HepG2 (cell line): ENCODE measurements around the gene ZNF697. TPM values are rescaled to one million over a fixed set of nuclear protein-coding genes. Genes with fewer than 3 reads are reported as not detected.

Experiments used
- ATAC-seq: fragments of 200-7000 bp; cut with Tn5 transposase; 3 replicates; pipeline ENCODE4 v1.9.1; 2020; ENCODE audit warnings: mild to moderate bottlenecking, moderate library complexity
- BruUV-seq: library from RNA; stranded (reverse); fragments of 400-500 nt; replicated peaks from 2 replicates; lab custom pipeline; 2021; lab: Mats Ljungman, UMichigan
- CTCF ChIA-PET: fragments of 300-600 bp; formaldehyde crosslinking; extraction: SDS; loops from one replicate; lab custom pipeline; 2021; ENCODE audit warnings: low total read pairs, inconsistent platforms, low intra/inter-chr PET ratio; lab: Yijun Ruan, JAX
- POLR2A ChIA-PET: fragments of 350-600 bp; sonication (Branson Sonifier 250); formaldehyde crosslinking; loops from one replicate; lab custom pipeline; 2020; ENCODE audit warnings: antibody characterized with exemption, inconsistent platforms; lab: Yijun Ruan, JAX
- DNase-seq: peaks from one replicate; pipeline ENCODE4 v3.0.0-alpha.2; 2015; ENCODE audit warnings: low spot score
- FAIRE-seq: peaks from 3 replicates; lab custom pipeline; 2011; peaks lifted over from hg19 to GRCh38; lab: Jason Lieb, UNC
- H2AFZ ChIP-seq: one replicate; pipeline ENCODE4 v1.6.1; 2011; ENCODE audit warnings: low read length, inconsistent platforms
- H3K27ac ChIP-seq: fragments of 300-600 bp; 3 replicates; pipeline ENCODE4 v1.8.0; 2011; ENCODE audit warnings: mixed run types, mild to moderate bottlenecking, mixed read lengths, low read length, inconsistent platforms; ENCODE audit not compliant: insufficient read depth; ENCODE audit errors: extremely low read length
- H3K27me3 ChIP-seq, 2 experiments: fragments of 200-600 bp in 1 of 2; 2 replicates in 1 of 2; 3 replicates in 1 of 2; pipeline versions ENCODE4 v1.6.0 to v1.8.0; 2011; ENCODE audit warnings: low read length in 2 of 2, mild to moderate bottlenecking in 2 of 2, moderate library complexity in 2 of 2, inconsistent platforms in 1 of 2; ENCODE audit not compliant: insufficient read depth in 2 of 2, control insufficient read depth in 1 of 2
- H3K36me3 ChIP-seq, 2 experiments: fragments of 200-600 bp in 1 of 2; replicated peaks in 1 of 2; 2 replicates in 1 of 2; 3 replicates in 1 of 2; pipeline versions ENCODE4 v1.5.1 to v1.8.0; 2011; ENCODE audit warnings: low read length in 2 of 2, inconsistent platforms in 1 of 2; ENCODE audit not compliant: insufficient read depth in 2 of 2, control insufficient read depth in 1 of 2
- H3K4me1 ChIP-seq: 2 replicates; pipeline ENCODE4 v1.5.1; 2012; ENCODE audit warnings: low read length, inconsistent platforms; ENCODE audit not compliant: insufficient read depth
- H3K4me2 ChIP-seq: 2 replicates; pipeline ENCODE4 v1.6.0; 2011; ENCODE audit warnings: low read depth, low read length, inconsistent platforms
- H3K4me3 ChIP-seq, 3 experiments: fragments of 200-600 bp in 1 of 3; sonication (generic), shearing (Covaris generic) in 1 of 3; replicated peaks in 1 of 3; 2 replicates each; pipeline ENCODE4 v1.5.1; 2011 to 2016; ENCODE audit warnings: low read length in 3 of 3, inconsistent platforms in 2 of 3, low read depth in 2 of 3, mild to moderate bottlenecking in 2 of 3, control low read depth in 1 of 3, mixed read lengths in 1 of 3; ENCODE audit not compliant: insufficient read depth in 1 of 3
- H3K79me2 ChIP-seq: one replicate; pipeline ENCODE4 v1.6.1; 2011; ENCODE audit warnings: low read length, inconsistent platforms; ENCODE audit not compliant: insufficient read depth
- H3K9ac ChIP-seq: 2 replicates; pipeline ENCODE4 v1.6.0; 2011; ENCODE audit warnings: mild to moderate bottlenecking, low read depth, low read length, inconsistent platforms; ENCODE audit not compliant: insufficient read depth
- H3K9me3 ChIP-seq: 2 replicates; pipeline ENCODE4 v1.5.1; 2012; ENCODE audit warnings: mild to moderate bottlenecking, low read length
- H4K20me1 ChIP-seq: 2 replicates; pipeline ENCODE4 v1.6.0; 2011; ENCODE audit warnings: inconsistent platforms, mild to moderate bottlenecking, low read length, moderate library complexity; ENCODE audit not compliant: insufficient read depth
- ATF7 ChIP-seq, 2 experiments: fragments of 450-650 bp in 1 of 2; sonication (generic) in 1 of 2; formaldehyde crosslinking in 1 of 2; IDR thresholded peaks; 2 replicates each; pipeline versions ENCODE4 v1.4.0 to v1.6.1; 2016 to 2020; ENCODE audit warnings: antibody characterized with exemption in 1 of 2, mild to moderate bottlenecking in 1 of 2, missing genetic modification reagents in 1 of 2
- GATAD2A ChIP-seq: IDR thresholded peaks from 2 replicates; pipeline ENCODE4 v1.6.1; 2016
- KLF13 ChIP-seq: sonication (generic); formaldehyde crosslinking; IDR thresholded peaks from 2 replicates; pipeline ENCODE4 v1.4.0; 2020; ENCODE audit warnings: mild to moderate bottlenecking, missing genetic modification reagents
- NAIF1 ChIP-seq: sonication (generic); formaldehyde crosslinking; IDR thresholded peaks from 2 replicates; pipeline ENCODE4 v1.5.0; 2020; ENCODE audit warnings: mild to moderate bottlenecking, missing genetic modification reagents, borderline replicate concordance
- NR1H2 ChIP-seq: sonication (generic); formaldehyde crosslinking; IDR thresholded peaks from 2 replicates; pipeline ENCODE4 v1.8.1; 2022; ENCODE audit warnings: low read depth, missing genetic modification reagents, borderline replicate concordance
- RXRB ChIP-seq: IDR thresholded peaks from 2 replicates; pipeline ENCODE4 v1.6.1; 2016; ENCODE audit warnings: borderline replicate concordance, missing genetic modification reagents, missing compliant biosample characterization
- STAG1 ChIP-seq: sonication (generic); formaldehyde crosslinking; IDR thresholded peaks from 2 replicates; pipeline ENCODE4 v1.4.0; 2020; ENCODE audit warnings: missing genetic modification reagents
- TCF7L2 ChIP-seq: IDR thresholded peaks from 2 replicates; pipeline ENCODE4 v1.6.1; 2011; ENCODE audit warnings: mild to moderate bottlenecking, low read depth, low read length, moderate library complexity
- ZNF83 ChIP-seq: sonication (generic); formaldehyde crosslinking; IDR thresholded peaks from 2 replicates; pipeline ENCODE4 v1.4.0; 2020; ENCODE audit warnings: missing genetic modification reagents, mild to moderate bottlenecking, borderline replicate concordance
- WGBS: methylation state at CpG from one replicate; pipeline ENCODE4 v1.1.6; 2017; ENCODE audit warnings: low lambda C conversion rate; 5-methylcytosine and 5-hydroxymethylcytosine counted together
- in situ Hi-C: cut with HindIII; loops from 2 replicates; pipeline ENCODE4 v1.10.0; 2017; ENCODE audit warnings: low pct_unique_long_range_greater_than_20kb; ENCODE audit not compliant: extremely low pct_ligation_motif_present
- intact Hi-C: fragments of 100-400 bp; cut with micrococcal nuclease; formaldehyde crosslinking; loops from one replicate; pipeline ENCODE4 v1.10.0; 2022; ENCODE audit not compliant: unreplicated experiment
- polyA plus RNA-seq, 8 experiments: library from polyadenylated mRNA; depleted of rRNA in 3 of 8; stranded (reverse) in 7 of 8; unstranded in 1 of 8; fragments of >200 nt; fragmentation: Illumina TruSeq in 4 of 8; extraction: Trizol in 4 of 8; gene quantifications; 2 replicates each; pipeline versions ENCODE4 v1.2.1 to v1.2.3, GENCODE V29; 2011 to 2016; ENCODE audit warnings: low read depth in 4 of 8, missing spikeins in 1 of 8, mixed read lengths in 1 of 8; ENCODE audit not compliant: insufficient read depth in 1 of 8
- total RNA-seq, 5 experiments: library from RNA; depleted of rRNA; stranded (reverse); fragments of >200 nt; fragmentation: Illumina TruSeq; extraction: Trizol; gene quantifications; 2 replicates each; pipeline ENCODE4 v1.2.3, GENCODE V29; 2016; ENCODE audit warnings: low read depth in 1 of 5
- TF ChIP-seq, protein P1 (sequence below): sonication (generic); formaldehyde crosslinking; IDR thresholded peaks from 2 replicates; pipeline ENCODE4 v1.5.0; 2020; ENCODE audit warnings: mild to moderate bottlenecking, missing genetic modification reagents, moderate library complexity
- TF ChIP-seq, protein P2 (sequence below), 2 experiments: fragments of 450-650 bp in 1 of 2; sonication (generic) in 1 of 2; formaldehyde crosslinking; IDR thresholded peaks; 2 replicates each; pipeline versions ENCODE4 v1.5.0 to v1.8.0; 2020 to 2022; ENCODE audit warnings: mild to moderate bottlenecking in 1 of 2, missing genetic modification reagents in 1 of 2
- TF ChIP-seq, protein P3 (sequence below): sonication (generic); formaldehyde crosslinking; IDR thresholded peaks from 2 replicates; pipeline ENCODE4 v1.9.0; 2021; ENCODE audit warnings: missing genetic modification reagents, borderline replicate concordance

ZNF697 gene
- total and polyA plus RNA-seq, 2 of the 13 experiments (the other 11 are each of a cell fraction or from before 2014, with no cell fraction given) = 2.3 to 7.1 TPM

DNA sequence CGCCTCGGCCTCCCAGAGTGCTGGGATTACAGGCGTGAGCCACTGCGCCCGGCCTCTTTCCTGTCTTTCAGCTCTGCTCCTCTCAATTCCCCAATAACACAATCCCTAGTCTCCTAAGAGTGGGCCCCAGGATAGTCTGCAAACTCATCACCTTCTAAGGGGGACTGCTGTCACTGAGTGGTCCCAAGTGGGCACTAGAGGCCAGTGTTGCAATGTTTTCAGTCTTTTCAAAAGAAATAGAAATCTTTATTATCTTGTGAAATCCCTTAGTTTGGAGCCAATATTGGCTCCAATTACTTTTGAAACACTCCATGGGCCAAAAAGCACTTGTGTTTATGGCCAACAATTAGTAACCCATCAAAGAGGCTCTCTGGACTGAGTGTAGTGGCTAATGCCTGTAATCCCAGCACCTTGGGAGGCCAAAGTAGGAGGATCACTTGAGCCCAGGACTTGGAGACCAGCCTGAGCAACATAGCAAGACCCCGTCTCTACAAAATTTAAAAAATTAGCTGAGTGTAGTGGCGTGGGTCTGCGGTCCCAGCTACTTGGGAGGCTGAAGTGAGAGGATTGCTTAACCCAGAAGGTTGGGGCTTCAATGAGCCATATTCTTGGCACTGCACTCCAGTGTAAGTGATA, 28.6 kb upstream of the ZNF697 start:
- H3K4me2 ChIP-seq = no peak overlapping the region
- H3K4me3 ChIP-seq = no peak overlapping the region
- no TSS peak for BruUV-seq
- peaks cover 39% of the 10 kb centered on the region for H3K4me1 ChIP-seq
- no peaks in the 10 kb centered on the region; a peak in 1 of 5 replicates for H3K27me3 ChIP-seq
- no peak for TF ChIP-seq ATF7 (IDR thresholded peaks at IDR 0.05)
- TF ChIP-seq ATF7 (CRISPR knock-in tag; IDR thresholded peaks at IDR 0.05) = no peak
- TF ChIP-seq ZNF83 = no peak
- no peak for TF ChIP-seq NAIF1 (CRISPR knock-in tag)
- no peak for TF ChIP-seq NR1H2 (CRISPR knock-in tag)
- TF ChIP-seq, protein P1, sequence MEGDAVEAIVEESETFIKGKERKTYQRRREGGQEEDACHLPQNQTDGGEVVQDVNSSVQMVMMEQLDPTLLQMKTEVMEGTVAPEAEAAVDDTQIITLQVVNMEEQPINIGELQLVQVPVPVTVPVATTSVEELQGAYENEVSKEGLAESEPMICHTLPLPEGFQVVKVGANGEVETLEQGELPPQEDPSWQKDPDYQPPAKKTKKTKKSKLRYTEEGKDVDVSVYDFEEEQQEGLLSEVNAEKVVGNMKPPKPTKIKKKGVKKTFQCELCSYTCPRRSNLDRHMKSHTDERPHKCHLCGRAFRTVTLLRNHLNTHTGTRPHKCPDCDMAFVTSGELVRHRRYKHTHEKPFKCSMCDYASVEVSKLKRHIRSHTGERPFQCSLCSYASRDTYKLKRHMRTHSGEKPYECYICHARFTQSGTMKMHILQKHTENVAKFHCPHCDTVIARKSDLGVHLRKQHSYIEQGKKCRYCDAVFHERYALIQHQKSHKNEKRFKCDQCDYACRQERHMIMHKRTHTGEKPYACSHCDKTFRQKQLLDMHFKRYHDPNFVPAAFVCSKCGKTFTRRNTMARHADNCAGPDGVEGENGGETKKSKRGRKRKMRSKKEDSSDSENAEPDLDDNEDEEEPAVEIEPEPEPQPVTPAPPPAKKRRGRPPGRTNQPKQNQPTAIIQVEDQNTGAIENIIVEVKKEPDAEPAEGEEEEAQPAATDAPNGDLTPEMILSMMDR (CRISPR knock-in tag) = peak; percentile 61
- TF ChIP-seq STAG1 (CRISPR knock-in tag) = peak; percentile 49
- TF ChIP-seq, protein P2, sequence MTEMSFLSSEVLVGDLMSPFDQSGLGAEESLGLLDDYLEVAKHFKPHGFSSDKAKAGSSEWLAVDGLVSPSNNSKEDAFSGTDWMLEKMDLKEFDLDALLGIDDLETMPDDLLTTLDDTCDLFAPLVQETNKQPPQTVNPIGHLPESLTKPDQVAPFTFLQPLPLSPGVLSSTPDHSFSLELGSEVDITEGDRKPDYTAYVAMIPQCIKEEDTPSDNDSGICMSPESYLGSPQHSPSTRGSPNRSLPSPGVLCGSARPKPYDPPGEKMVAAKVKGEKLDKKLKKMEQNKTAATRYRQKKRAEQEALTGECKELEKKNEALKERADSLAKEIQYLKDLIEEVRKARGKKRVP (CRISPR knock-in tag; IDR thresholded peaks at IDR 0.05) = no peak
- TF ChIP-seq RXRB (CRISPR knock-in tag) = no peak
- TF ChIP-seq KLF13 = no peak
- no peak for TF ChIP-seq GATAD2A
- no peak for TF ChIP-seq TCF7L2
- TF ChIP-seq, protein P3, sequence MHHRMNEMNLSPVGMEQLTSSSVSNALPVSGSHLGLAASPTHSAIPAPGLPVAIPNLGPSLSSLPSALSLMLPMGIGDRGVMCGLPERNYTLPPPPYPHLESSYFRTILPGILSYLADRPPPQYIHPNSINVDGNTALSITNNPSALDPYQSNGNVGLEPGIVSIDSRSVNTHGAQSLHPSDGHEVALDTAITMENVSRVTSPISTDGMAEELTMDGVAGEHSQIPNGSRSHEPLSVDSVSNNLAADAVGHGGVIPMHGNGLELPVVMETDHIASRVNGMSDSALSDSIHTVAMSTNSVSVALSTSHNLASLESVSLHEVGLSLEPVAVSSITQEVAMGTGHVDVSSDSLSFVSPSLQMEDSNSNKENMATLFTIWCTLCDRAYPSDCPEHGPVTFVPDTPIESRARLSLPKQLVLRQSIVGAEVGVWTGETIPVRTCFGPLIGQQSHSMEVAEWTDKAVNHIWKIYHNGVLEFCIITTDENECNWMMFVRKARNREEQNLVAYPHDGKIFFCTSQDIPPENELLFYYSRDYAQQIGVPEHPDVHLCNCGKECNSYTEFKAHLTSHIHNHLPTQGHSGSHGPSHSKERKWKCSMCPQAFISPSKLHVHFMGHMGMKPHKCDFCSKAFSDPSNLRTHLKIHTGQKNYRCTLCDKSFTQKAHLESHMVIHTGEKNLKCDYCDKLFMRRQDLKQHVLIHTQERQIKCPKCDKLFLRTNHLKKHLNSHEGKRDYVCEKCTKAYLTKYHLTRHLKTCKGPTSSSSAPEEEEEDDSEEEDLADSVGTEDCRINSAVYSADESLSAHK (CRISPR knock-in tag) = no peak
- H3K36me3 ChIP-seq = no peaks in the 10 kb centered on the region
- DNase-seq (no peak), FAIRE-seq (no peak), ATAC-seq (peak; percentile 31; the same call in 2 of the 3 replicates)
- H3K9ac ChIP-seq = no peak overlapping the region
- CTCF ChIA-PET = interaction anchor here (0.6 to 2.4 kb wide), 3 partner anchors 56 to 67 kb away, joined by 3 to 35 read pairs (median 3); no protein-coding TSS in a partner anchor
- no peak overlapping the region for H2AFZ ChIP-seq
- H4K20me1 ChIP-seq = no peaks in the 10 kb centered on the region
- in situ Hi-C loops = no loop called here
- no peaks in the 10 kb centered on the region for H3K79me2 ChIP-seq
- WGBS = 58% methylated on average over 8 of the region's 8 CpGs
- intact Hi-C loops = no loop called here
- no peak overlapping the region for H3K27ac ChIP-seq
- H3K9me3 ChIP-seq = no peaks in the 10 kb centered on the region
- POLR2A ChIA-PET = interaction anchor here (1.2 kb wide), 1 partner anchor 20 kb away, joined by 6 read pairs; no protein-coding TSS in a partner anchor
